A204.1 (cell line): ENCODE results near the gene PRDM16.

Experiments
- FAIRE-seq: peaks from 2 replicates; lab custom pipeline; 2012; peaks lifted over from hg19 to GRCh38; lab: Jason Lieb, UNC

The PRDM16 gene

GRCh38 chr1:3032371-3033039, 36.5 kb upstream of the PRDM16 start:
- no peak for FAIRE-seq

- no peak for FAIRE-seq
Observed at GRCh38 chr1:3033040-3033789, 35.8 kb upstream of the PRDM16 start.

- FAIRE-seq, result no peak
Observed at GRCh38 chr1:3033790-3034090, 35.3 kb upstream of the PRDM16 start.

- FAIRE-seq, result no peak
Observed at GRCh38 chr1:3034162-3034561, 34.8 kb upstream of the PRDM16 start.

- FAIRE-seq, result no peak
Observed at GRCh38 chr1:3034728-3035562, 34.1 kb upstream of the PRDM16 start.

GRCh38 chr1:3035563-3036446, 33.2 kb upstream of the PRDM16 start:
- no peak for FAIRE-seq

GRCh38 chr1:3036447-3037280, 32.3 kb upstream of the PRDM16 start:
- no peak for FAIRE-seq

GRCh38 chr1:3037281-3038040, 31.5 kb upstream of the PRDM16 start:
- no peak for FAIRE-seq

- FAIRE-seq, result no peak
Observed at GRCh38 chr1:3038113-3038551, 30.9 kb upstream of the PRDM16 start.

GRCh38 chr1:3038571-3039181, 30.3 kb upstream of the PRDM16 start:
- no peak for FAIRE-seq

- FAIRE-seq, result no peak
Observed at GRCh38 chr1:3040004-3040403, 29.0 kb upstream of the PRDM16 start.

GRCh38 chr1:3042481-3042880, 26.5 kb upstream of the PRDM16 start:
- FAIRE-seq, result no peak

- no peak for FAIRE-seq
Observed at GRCh38 chr1:3049164-3049563, 19.8 kb upstream of the PRDM16 start.

GRCh38 chr1:3049905-3050304, 19.1 kb upstream of the PRDM16 start:
- FAIRE-seq, result no peak

GRCh38 chr1:3050603-3051002, 18.4 kb upstream of the PRDM16 start:
- FAIRE-seq, result no peak

- no peak for FAIRE-seq
Observed at GRCh38 chr1:3051270-3052268, 17.4 kb upstream of the PRDM16 start.

GRCh38 chr1:3052501-3052900, 16.5 kb upstream of the PRDM16 start:
- no peak for FAIRE-seq

- FAIRE-seq, result no peak
Observed at GRCh38 chr1:3053366-3053980, 15.5 kb upstream of the PRDM16 start.
